Measurements from ENCODE around the gene CDKN1A.
"Not testable (repeated sequence)": the region's sequence is repeated elsewhere in the genome, so short reads cannot be mapped to it uniquely, and the experiment has no call there.

Gene CDKN1A

DNA sequence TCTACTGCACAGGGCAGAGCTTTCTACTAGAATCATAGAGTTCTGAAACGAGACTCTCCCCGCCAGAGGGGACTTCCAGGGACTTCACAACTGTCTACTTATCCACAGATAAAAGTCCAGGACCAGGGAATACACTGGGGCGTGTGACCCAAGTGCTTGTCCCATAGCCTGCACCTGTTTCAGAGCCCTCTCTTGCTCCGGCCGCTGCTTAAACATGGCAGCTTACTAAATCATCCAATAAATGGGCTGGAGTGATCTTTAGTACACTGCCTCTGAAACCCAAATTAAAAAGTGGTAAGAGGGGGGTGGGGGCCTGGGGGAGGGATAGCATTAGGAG, 10.2 kb downstream of the CDKN1A start:
- in situ Hi-C loops (cut with MboI; ENCODE audit: low pct_unique_long_range_greater_than_20kb, low sequenced_read_pairs), result loop anchor here (10.0 kb wide), 1 partner anchor 64 kb away; no protein-coding TSS in a partner anchor
- DNase-seq, result no peak

DNA sequence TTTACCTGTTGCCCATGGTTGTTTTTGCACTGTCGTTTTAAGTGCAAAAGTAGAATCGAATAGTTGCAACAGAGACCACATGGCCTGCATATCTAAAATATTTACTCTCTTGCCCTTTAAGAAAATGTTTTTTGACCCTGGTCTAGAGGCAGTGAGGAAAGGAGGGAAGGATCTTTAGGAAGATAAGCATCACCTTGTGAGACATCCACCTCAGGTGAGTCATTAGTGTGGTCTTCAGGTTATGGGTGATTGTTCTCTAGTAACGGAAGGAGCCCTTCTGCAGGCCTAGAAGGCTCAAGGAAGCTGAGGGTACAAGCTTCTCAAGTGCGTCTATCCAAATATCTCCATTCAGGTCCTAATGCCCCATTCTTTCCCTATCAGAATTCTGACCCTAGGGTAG, 12.5 kb downstream of the CDKN1A start:
- in situ Hi-C loops (cut with MboI; ENCODE audit: low pct_unique_long_range_greater_than_20kb, low sequenced_read_pairs), result no loop called here
- DNase-seq, result no peak

DNA sequence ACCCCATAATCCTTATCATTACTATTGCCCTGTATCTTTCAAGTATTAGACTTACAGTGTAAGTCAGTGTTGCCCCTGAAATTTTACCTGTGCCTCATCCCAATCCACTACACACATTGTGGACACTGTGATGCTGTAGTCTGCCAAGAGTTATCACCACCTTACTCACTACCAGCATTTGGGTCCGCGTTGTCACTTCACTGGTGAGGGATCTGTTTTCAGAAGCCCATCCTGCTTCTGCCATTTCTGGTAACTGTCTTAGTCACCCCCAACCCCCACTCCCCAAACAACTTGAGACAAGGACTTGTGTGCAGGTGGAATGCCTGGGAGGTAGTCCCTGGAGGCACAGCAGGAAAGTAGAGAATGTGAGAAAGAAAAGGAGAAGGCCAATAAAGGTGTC, 13.1 kb downstream of the CDKN1A start:
- in situ Hi-C loops (cut with MboI; ENCODE audit: low pct_unique_long_range_greater_than_20kb, low sequenced_read_pairs), result no loop called here
- DNase-seq, result no peak

DNA sequence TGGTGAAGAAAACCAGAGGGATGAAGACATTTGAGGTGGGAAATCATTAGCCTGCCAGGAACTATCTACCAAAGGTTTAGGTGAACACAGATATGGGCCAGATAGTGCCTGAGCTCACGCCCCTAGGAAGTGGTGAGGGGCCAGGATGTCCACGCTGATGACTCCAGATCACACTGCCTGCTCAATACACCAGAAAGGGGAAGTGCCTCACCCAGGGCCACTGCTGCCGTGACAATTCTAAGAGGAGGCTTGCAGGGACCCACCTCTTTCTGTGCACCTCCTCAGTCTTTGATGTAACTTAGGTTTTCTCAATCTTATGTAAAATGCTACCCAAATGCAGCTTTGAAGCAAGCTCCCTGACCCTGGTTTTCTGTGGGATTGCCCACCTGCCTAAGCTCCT, 13.7 kb downstream of the CDKN1A start:
- peak; percentile 88 for DNase-seq
- in situ Hi-C loops (cut with MboI; ENCODE audit: low pct_unique_long_range_greater_than_20kb, low sequenced_read_pairs), result no loop called here

DNA sequence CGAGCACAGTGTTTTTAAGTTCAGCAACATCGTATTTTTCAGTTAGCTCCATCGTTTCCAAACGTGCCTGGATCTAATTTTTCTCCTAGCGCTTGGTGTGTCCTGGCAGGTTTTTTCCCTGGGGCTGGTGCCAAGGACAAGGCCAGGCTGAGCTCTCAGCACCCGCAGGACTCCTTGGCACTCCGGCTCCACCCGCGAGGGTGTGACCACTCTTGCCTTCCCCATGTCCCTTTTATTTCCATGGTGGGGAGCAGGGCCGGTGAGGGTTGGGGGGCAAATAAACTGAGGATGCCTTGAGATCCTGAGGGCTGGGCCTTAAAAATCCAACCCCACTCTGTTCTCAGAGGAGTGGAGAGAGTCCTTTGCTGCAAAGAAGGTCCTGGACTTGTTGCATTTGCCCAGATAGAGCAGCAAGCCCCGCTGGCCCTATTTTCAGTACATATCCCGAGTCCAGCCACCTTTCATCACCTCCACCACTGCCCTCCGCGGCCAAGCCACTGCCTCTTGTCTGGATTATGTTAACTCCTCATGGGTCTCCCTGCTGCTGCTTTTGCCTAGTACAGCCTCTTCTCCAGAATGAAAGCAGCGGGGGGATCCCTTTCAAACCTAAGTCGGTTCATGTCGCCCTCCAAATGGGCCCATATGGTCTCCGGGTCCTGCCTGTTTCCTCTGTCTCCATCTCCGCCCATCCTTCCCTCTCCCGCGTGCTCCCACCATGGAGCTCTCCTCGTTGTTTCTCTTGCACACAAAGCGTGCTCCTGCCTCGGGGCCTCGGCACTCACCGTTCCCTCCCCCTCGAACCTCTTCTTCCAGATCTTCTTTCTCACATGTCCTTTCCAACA, 14.6 kb downstream of the CDKN1A start:
- in situ Hi-C loops (cut with MboI; ENCODE audit: low pct_unique_long_range_greater_than_20kb, low sequenced_read_pairs), result no loop called here
- no peak for DNase-seq

DNA sequence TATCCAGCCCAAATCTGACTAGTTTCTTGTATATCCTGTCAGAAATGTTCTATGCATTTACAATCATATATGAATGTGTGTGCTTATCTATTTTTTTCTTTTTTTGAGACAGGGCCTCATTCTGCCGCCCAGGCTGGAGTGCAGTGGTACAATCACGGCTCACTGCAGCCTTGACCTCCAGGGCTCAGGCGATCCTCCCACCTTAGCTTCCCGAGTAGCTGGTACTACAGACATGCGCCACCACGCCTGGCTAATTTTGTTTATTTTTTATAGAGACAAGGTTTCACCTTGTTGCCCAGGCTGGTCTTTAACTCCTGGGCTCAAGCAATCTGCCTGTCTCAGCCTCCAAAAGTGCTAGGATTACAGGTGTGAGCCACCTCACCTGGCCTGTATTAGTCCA, 16.1 kb downstream of the CDKN1A start:
- DNase-seq, result no peak
- in situ Hi-C loops (cut with MboI; ENCODE audit: low pct_unique_long_range_greater_than_20kb, low sequenced_read_pairs), result no loop called here

DNA sequence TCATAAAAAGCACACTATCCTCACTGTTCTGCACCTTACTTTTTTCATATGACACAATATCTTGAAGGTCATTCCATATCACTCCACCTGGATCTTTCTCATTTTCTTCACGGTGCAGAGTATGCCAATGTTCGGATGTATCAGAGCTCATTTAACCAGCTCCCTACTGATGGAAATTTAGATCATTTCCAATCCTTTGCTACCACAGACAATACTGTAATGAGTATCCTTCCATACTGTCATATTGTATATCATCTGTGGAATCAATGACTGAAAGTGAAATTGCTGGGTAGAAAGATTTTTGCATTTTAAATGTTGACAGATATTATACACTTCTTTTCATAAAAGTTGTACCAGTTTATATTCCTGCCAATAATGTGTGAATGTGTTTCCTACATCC, 16.9 kb downstream of the CDKN1A start:
- no peak for DNase-seq
- in situ Hi-C loops (cut with MboI; ENCODE audit: low pct_unique_long_range_greater_than_20kb, low sequenced_read_pairs), result no loop called here

DNA sequence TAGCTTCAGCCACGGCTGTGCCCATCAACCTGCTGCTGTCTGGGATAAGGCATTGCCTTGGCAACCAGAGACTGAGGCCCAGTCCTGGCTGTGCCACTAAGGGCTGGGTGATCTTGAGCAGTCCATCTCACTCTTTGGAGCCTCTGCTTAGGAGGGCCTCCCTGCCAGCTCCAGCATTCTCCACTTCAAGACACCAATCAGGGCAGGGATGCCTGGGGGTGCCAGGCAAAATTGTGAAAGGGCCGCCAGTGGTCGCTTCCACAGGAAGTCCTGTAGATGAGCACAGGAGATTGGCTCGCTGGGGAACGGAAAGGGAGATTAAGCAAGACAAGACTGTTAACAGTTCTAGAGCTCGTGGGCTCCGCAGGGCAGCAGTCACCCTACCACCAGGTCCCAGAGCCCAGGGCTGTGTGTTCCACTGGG, 19.0 kb downstream of the CDKN1A start, which contains the start of gene RAB44:
Gene RAB44 (plus strand): TSS at position 346 of the 423 bp plus-strand sequence. CDS start 6,410 bp downstream, outside the sequence.
- in situ Hi-C loops (cut with MboI; ENCODE audit: low pct_unique_long_range_greater_than_20kb, low sequenced_read_pairs), result no loop called here
- DNase-seq, result peak; percentile 78

DNA sequence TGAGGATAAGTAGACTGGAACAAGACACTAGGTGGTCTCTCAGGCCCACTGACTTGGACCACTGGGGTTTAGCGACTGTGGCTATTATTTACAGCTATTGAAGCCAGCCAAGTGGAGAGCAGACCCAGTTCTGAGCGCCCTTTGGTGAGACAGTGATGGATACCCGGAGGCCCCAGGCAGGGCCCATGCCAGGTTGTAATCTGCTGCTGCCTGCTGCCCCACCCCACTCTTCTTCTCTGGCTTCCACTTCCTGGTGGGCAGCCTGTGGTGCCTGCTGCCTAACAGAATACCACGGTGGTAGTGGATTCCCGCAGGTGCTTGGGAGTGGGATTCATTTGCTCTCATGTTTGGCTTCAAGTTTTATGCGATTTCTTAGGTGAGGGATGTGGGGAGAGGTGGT, 19.7 kb downstream of the CDKN1A start:
- in situ Hi-C loops (cut with MboI; ENCODE audit: low pct_unique_long_range_greater_than_20kb, low sequenced_read_pairs), result no loop called here

DNA sequence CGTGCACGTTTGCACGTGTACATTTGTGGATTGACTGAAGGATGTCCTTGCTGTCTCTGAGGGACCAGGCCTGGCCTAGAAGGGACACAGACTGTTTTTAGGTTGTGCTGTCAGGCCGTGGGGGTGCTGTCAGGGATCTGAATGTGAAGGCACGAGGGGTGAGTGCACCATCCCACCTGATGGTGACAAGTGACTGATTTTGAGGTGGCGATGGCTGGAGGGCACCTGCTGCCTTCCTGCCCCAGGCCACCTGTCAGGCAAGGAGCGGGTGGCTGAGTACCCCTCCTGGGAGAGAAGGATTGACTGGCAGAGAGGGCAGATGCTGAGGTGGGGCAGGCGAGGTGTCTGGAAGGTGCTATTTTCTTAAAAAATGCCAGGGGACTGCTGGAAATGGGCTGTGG, 20.4 kb downstream of the CDKN1A start:
- no peak for DNase-seq

More for the DNA sequence above, 19.7 kb downstream of the CDKN1A start:
- DNase-seq, result no peak

DNA sequence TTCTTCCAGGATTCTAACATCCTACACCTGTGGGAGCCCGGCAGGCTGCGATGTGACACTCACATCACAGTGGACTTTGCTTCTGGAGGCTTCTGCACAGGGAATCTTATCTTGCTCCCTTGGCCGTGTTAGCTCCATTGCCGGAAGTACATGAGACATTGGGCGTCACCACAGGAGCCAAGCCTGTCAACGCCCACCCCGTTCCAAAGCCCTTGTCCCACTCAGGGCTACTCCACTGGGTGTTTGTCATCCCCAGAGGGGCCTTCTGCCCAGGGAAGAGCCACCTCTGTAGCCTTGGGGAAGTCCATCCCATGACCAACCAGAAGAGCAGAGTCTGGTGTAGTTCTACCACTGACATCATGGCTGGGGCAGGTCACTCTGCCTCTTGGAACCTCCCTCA, 20.8 kb downstream of the CDKN1A start:
- DNase-seq, result no peak
- in situ Hi-C loops (cut with MboI; ENCODE audit: low pct_unique_long_range_greater_than_20kb, low sequenced_read_pairs), result no loop called here

More for the DNA sequence above, 20.4 kb downstream of the CDKN1A start:
- in situ Hi-C loops (cut with MboI; ENCODE audit: low pct_unique_long_range_greater_than_20kb, low sequenced_read_pairs), result no loop called here

DNA sequence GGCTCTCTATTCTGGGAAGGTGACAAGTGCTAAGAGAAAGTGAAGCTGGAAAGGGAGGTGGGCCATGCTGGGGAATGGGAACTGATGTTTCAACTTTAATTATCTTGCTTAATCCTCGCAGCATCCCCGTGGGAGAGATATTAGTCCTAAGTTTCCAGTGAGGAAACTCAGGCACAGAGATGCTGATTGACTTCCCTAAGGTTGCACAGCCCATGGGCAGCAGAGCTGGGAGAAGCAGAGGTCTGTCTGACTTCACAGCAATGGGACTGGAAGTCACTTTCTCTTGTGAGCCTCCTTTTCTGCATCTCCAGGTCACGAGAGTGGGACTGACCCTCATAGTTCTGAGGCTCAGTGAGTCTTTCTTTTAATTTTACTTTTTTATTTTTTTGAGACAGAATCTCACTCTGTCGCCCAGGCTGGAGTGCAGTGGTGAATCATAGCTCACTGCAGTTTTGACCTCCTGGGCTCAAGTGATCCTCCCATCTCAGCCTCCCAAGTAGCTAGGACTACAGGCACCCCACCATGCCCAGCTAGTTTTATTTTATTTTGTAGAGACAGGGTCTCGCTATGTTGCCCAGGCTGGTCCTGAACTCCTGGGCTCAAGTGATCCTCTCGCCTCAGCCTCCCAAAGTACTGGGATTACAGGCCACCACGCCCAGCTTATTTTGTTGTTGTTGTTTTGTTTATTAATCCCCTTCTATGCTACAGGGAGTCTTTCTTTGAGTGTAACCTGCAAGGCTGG, 21.7 kb downstream of the CDKN1A start:
- in situ Hi-C loops (cut with MboI; ENCODE audit: low pct_unique_long_range_greater_than_20kb, low sequenced_read_pairs), result no loop called here
- DNase-seq, result no peak

DNA sequence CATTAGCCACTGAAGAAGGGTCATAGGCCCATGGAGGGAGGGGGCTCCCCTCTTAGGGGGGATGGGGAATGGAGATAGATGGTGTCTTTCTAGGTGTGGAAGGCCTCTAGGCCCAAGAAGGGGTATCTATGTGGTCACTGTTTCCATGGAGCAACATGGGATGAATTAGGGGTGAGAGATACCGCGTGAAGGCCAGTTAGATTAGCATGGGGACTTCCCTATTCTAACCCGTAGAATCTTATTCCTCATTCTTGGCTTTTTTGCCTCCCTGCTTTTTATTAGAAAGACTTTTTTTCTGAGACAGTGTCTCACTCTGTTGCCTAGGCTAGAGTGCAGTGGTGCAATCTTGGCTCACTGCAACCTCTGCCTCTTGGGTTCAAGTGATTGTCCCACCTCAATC, 22.3 kb downstream of the CDKN1A start:
- in situ Hi-C loops (cut with MboI; ENCODE audit: low pct_unique_long_range_greater_than_20kb, low sequenced_read_pairs), result no loop called here
- DNase-seq, result peak; percentile 35

DNA sequence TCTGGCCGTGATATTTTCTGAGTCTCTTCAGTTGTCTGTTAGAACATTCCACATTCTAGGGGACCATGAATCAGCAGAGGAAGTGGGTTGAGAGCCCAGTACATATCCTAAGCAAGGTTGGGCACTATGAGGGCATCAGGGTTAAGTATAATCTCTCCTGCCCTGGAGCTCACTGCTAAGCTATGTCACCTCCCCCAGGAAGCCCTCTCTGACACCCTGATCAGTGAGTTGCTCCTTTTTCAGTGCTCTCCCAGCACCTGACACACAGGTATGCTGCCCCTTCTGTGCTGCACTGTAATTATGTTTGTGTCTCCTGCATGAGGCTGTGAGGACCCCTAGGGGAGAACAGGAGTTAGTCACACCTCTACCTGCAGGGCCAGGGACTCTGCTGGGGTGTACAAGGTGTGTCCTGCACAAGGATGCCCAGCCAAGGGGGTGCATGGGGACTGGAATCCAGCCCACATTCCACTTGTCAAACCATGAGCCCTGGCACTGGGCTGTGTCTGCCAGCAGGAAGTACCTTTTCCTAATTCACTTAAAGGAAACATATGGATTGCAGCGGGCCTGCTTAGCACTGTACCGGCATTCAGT, 23.0 kb downstream of the CDKN1A start:
- DNase-seq, result no peak
- in situ Hi-C loops (cut with MboI; ENCODE audit: low pct_unique_long_range_greater_than_20kb, low sequenced_read_pairs), result no loop called here

DNA sequence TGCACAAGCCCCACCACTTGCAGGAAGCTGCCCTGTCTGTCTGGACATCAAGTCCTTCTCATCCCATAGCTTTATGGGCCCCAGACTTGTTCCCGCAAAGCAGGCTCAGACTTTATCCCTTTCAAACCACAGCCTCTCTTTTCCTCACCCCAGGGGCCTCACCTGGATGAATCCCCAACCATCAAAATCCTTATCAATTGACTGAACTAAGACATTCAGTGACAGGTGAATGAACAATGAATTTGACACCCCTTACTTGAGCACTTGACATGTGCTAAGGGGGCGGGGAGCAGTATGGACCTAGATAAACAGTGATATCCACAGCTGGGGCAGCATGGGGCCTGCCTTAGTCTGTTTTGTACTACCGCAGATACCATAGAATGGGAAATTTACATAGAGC, 24.1 kb downstream of the CDKN1A start:
- DNase-seq, result no peak
- in situ Hi-C loops (cut with MboI; ENCODE audit: low pct_unique_long_range_greater_than_20kb, low sequenced_read_pairs), result no loop called here

DNA sequence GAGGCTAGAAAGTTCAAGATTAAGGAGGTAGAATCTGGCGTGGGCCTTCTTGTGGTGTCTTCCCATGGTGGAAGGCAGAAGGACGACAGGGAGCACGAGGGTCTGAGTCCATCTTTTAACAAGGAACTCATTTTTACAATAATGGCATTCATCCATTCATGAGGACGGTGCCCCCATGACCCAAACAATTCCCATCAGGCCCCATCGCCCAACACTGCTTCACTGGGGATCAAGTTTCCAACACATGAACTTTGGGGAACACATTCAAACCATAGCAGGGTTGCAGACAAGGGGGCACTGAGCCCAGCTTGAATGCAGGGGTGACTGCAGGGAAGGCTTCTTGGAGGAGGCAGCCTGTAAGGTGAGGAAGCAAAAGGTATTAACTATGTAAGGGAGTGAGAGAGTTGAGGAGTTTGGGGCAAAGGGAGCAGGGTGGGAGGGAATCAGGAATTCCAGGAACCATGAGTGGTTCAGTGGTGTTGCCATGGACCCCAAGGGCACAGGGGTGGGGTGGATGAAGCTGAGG, 24.6 kb downstream of the CDKN1A start:
- in situ Hi-C loops (cut with MboI; ENCODE audit: low pct_unique_long_range_greater_than_20kb, low sequenced_read_pairs), result no loop called here

DNA sequence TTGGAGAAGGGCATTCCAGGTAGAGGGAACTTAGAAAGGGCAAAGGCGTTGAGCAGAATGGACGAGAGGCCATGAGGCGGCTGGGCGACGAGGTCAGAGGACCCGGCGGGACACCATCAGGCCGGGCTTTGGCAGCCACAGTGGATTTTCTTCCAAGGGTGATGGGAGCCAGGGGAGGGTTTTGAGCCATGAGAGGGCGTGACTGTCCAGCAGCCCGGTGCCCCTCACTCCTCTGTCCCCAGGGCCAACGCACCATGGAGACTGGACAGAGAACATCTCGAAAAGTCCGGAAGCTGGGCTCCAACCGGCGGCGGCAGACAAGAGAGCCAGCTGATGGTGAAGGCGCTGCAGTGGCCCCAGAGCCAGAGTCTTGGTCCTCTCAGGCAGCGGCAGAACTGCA, 25.5 kb downstream of the CDKN1A start:
- in situ Hi-C loops (cut with MboI; ENCODE audit: low pct_unique_long_range_greater_than_20kb, low sequenced_read_pairs), result no loop called here
- no peak for DNase-seq

More for the DNA sequence above, 24.6 kb downstream of the CDKN1A start:
- DNase-seq, result no peak

DNA sequence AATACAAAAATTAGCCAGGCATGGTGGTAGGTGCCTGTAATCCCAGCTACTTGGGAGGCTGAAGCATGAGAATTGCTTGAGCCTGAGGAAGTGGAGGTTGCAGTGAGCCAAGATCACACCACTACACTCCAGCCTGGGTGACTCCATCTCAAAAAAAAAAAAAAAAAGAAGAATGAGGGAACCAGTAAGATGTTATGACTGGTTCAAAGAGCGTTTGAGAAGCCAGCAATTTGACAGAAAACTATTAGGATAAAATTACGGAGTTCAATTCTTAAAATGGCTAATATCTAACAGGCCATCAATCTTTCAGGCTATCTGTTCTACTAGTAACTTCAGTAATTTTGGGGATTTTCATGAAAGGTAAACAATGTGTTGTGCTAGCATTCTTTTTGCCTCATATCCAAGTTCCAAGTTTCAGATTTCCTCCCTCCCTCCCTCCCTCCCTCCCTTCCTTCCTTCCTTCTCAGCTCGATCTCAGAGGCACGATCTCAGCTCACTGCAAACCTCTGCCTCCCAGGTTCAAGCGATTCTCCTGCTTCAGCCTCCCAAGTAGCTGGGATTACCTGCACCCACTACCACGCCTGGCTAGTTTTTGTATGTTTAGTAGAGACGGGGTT, 26.6 kb downstream of the CDKN1A start:
- DNase-seq; in situ Hi-C loops (cut with MboI; ENCODE audit: low pct_unique_long_range_greater_than_20kb, low sequenced_read_pairs): not testable (repeated sequence)

DNA sequence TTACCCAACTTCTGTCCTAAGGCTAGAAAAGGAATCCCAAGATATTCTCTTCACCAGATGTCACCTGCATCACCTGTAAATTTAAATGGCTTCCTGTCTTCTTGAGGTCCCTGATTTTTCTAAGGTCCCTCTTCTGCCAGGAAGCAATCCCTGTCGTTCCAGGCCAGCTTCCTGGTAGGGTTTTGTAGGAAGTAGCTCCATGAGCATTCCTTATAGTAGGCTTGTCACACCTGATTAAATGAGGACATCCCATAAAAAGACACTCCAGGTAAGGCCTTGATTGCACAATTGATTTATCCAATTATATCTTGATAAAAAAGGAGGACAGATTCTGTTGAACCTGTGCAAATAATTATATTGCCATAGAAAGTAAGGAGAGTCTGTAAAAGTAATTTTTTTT, 27.8 kb downstream of the CDKN1A start:
- in situ Hi-C loops (cut with MboI; ENCODE audit: low pct_unique_long_range_greater_than_20kb, low sequenced_read_pairs), result no loop called here
- no peak for DNase-seq

Measured in KBM-7 (cell line).